Type B pancreatic cell (in vitro differentiated cells): ENCODE data around the gene P2RY11. TPM values are rescaled to one million over a fixed set of nuclear protein-coding genes. Genes with fewer than 3 reads are reported as not detected.

Experiments
- DNase-seq: peaks from one replicate; pipeline ENCODE4 v3.0.0; 2021; ENCODE audit warnings: mixed read lengths; ENCODE audit not compliant: unreplicated experiment; ENCODE audit errors: extremely low spot score
- H3K27ac Mint-ChIP-seq: 2 replicates; pipeline ENCODE4 v1.8.0; 2021; ENCODE audit warnings: mild to moderate bottlenecking, mixed read lengths
- H3K27me3 Mint-ChIP-seq: 2 replicates; pipeline ENCODE4 v1.8.0; 2021; ENCODE audit warnings: mixed read lengths
- H3K36me3 Mint-ChIP-seq: 2 replicates; pipeline ENCODE4 v1.8.0; 2021; ENCODE audit warnings: mixed read lengths
- H3K4me1 Mint-ChIP-seq: one replicate; pipeline ENCODE4 v1.8.0; 2021; ENCODE audit warnings: mixed read lengths; ENCODE audit not compliant: unreplicated experiment
- H3K4me3 Mint-ChIP-seq: 2 replicates; pipeline ENCODE4 v1.8.0; 2021; ENCODE audit warnings: mild to moderate bottlenecking, mixed read lengths
- H3K9me3 Mint-ChIP-seq: 2 replicates; pipeline ENCODE4 v1.8.0; 2021; ENCODE audit warnings: mixed read lengths
- CTCF ChIP-seq: fragments of 200-600 bp; sonication (generic); conservative IDR thresholded peaks from 2 replicates; pipeline ENCODE4 v1.5.0; 2021; ENCODE audit warnings: antibody characterized with exemption, mild to moderate bottlenecking
- total RNA-seq: library from RNA; stranded (reverse); gene quantifications from 2 replicates; pipeline ENCODE4 v1.2.1, GENCODE V29; 2021; ENCODE audit warnings: low replicate concordance

The P2RY11 gene
- total RNA-seq, 1 donor from 2014 or later: 26.0 TPM

- Mint-ChIP-seq H3K4me1 (no peaks in the 10 kb centered on the region), H3K9me3 (no peaks in the 10 kb centered on the region), H3K4me3 (no peak overlapping the region), H3K27me3 (no peaks in the 10 kb centered on the region), H3K27ac (no peak overlapping the region), H3K36me3 (peaks cover 4% of the 10 kb centered on the region)
- no peak for DNase-seq
- no peak for TF ChIP-seq CTCF
Observed at GRCh38 chr19:10124429-10124828, 12.9 kb downstream of the P2RY11 start.

- peaks cover 4% of the 10 kb centered on the region for H3K36me3 Mint-ChIP-seq
- no peaks in the 10 kb centered on the region for H3K4me1 Mint-ChIP-seq
- H3K4me3 Mint-ChIP-seq: no peak overlapping the region
- TF ChIP-seq CTCF: no peak
- H3K27me3 Mint-ChIP-seq: no peaks in the 10 kb centered on the region
- DNase-seq: no peak
- H3K9me3 Mint-ChIP-seq: no peaks in the 10 kb centered on the region
- no peak overlapping the region for H3K27ac Mint-ChIP-seq
Observed at GRCh38 chr19:10126213-10126639, 14.7 kb downstream of the P2RY11 start.

- Mint-ChIP-seq H3K36me3 (peaks cover 4% of the 10 kb centered on the region), H3K9me3 (no peaks in the 10 kb centered on the region), H3K27me3 (no peaks in the 10 kb centered on the region), H3K27ac (no peak overlapping the region), H3K4me3 (no peak overlapping the region), H3K4me1 (no peaks in the 10 kb centered on the region)
- no peak for DNase-seq
- no peak for TF ChIP-seq CTCF
Observed at GRCh38 chr19:10132905-10133304, 21.4 kb downstream of the P2RY11 start.

- Mint-ChIP-seq H3K9me3 (no peaks in the 10 kb centered on the region), H3K27ac (no peak overlapping the region), H3K36me3 (peaks cover 4% of the 10 kb centered on the region), H3K4me3 (no peak overlapping the region), H3K4me1 (no peaks in the 10 kb centered on the region), H3K27me3 (no peaks in the 10 kb centered on the region)
- no peak for DNase-seq
- TF ChIP-seq CTCF: no peak
Observed at GRCh38 chr19:10133596-10133995, 22.1 kb downstream of the P2RY11 start.

- no peaks in the 10 kb centered on the region for H3K9me3 Mint-ChIP-seq
- TF ChIP-seq CTCF: no peak
- no peak for DNase-seq
- no peaks in the 10 kb centered on the region for H3K4me1 Mint-ChIP-seq
- no peak overlapping the region for H3K4me3 Mint-ChIP-seq
- peaks cover 4% of the 10 kb centered on the region for H3K36me3 Mint-ChIP-seq
- H3K27ac Mint-ChIP-seq: no peak overlapping the region
- no peaks in the 10 kb centered on the region for H3K27me3 Mint-ChIP-seq
Observed at GRCh38 chr19:10134040-10134439, 22.5 kb downstream of the P2RY11 start.
